Lower lobe of right lung (tissue), 2 donors: ENCODE results near the gene SMCHD1. TPM values are rescaled to one million over a fixed set of nuclear protein-coding genes. Genes with fewer than 3 reads are reported as not detected.

Experiments used
- ATAC-seq, 2 donors: fragments of 200-7000 bp; cut with Tn5 transposase; one replicate each; pipeline ENCODE4 v1.9.1; 2020 to 2022; ENCODE audit warnings: mild to moderate bottlenecking in 2 of 2, moderate library complexity in 2 of 2
- DNase-seq: peaks from one replicate; pipeline ENCODE4 v3.0.0-alpha.2; 2020
- H3K27ac ChIP-seq: fragments of 200-600 bp; one replicate; pipeline ENCODE4 v1.8.0; 2022
- H3K27me3 ChIP-seq: fragments of 200-600 bp; one replicate; pipeline ENCODE4 v1.8.0; 2022; ENCODE audit warnings: low read depth
- H3K36me3 ChIP-seq: fragments of 200-600 bp; one replicate; pipeline ENCODE4 v1.8.0; 2022; ENCODE audit warnings: mild to moderate bottlenecking
- H3K4me1 ChIP-seq: fragments of 200-600 bp; one replicate; pipeline ENCODE4 v1.8.0; 2022
- H3K4me3 ChIP-seq: fragments of 200-600 bp; one replicate; pipeline ENCODE4 v1.8.0; 2022; ENCODE audit warnings: mild to moderate bottlenecking
- H3K9me3 ChIP-seq: fragments of 200-600 bp; one replicate; pipeline ENCODE4 v1.8.0; 2022
- intact Hi-C: fragments of 100-400 bp; cut with DNase I; formaldehyde crosslinking; loops from one replicate; pipeline ENCODE4 v1.11.0; 2022
- total RNA-seq: library from RNA; stranded (reverse); fragmentation: NEBNext Ultra II Directional; extraction: Animal tissue kit (Norgen Biotek cat#: 25700); gene quantifications from one replicate; pipeline ENCODE4 v1.2.1, GENCODE V29; 2021
- TF ChIP-seq, protein P1 (sequence below): fragments of 200-600 bp; IDR thresholded peaks from one replicate; pipeline ENCODE4 v1.8.0; 2022; ENCODE audit warnings: antibody characterized with exemption, mild to moderate bottlenecking
- donor health status: DM: no; HTN: yes; CAD: no; lungs with severe emphysema.

SMCHD1 gene
- total RNA-seq, 1 donor from 2014 or later, result 55.9 TPM

DNA sequence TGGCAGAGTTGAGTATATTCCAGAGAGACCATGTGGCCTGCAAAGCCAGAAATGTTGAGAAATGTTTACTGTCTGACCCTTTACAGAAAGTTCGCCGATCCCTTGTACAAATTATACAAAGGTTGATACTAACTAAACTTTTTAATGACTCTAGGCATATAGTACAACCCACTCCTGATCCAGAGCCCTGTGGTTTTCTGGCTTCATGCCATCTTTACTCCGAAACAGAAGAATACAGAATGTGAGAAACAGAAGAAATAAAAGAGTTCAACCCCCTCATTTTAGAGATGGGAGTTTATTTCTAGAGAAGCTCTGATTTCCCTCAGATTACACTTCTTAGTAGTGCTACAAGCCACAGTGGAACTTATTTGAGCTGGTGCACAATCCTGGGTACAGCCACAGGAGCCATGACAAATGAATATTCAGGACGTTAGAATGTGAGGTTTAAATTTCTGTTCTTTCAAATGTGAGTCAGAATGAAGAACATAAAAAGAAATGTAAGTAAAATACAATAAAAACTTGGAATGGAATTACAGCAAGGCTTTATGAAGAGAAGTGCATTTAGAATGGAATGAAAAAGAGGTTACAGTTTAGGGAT lies 38.0 kb upstream of the SMCHD1 start:
- no peaks in the 10 kb centered on the region for H3K9me3 ChIP-seq
- TF ChIP-seq, protein P1, sequence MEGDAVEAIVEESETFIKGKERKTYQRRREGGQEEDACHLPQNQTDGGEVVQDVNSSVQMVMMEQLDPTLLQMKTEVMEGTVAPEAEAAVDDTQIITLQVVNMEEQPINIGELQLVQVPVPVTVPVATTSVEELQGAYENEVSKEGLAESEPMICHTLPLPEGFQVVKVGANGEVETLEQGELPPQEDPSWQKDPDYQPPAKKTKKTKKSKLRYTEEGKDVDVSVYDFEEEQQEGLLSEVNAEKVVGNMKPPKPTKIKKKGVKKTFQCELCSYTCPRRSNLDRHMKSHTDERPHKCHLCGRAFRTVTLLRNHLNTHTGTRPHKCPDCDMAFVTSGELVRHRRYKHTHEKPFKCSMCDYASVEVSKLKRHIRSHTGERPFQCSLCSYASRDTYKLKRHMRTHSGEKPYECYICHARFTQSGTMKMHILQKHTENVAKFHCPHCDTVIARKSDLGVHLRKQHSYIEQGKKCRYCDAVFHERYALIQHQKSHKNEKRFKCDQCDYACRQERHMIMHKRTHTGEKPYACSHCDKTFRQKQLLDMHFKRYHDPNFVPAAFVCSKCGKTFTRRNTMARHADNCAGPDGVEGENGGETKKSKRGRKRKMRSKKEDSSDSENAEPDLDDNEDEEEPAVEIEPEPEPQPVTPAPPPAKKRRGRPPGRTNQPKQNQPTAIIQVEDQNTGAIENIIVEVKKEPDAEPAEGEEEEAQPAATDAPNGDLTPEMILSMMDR, result no peak
- ATAC-seq, result no peak
- no peaks in the 10 kb centered on the region for H3K36me3 ChIP-seq
- intact Hi-C loops, result no loop called here
- no peaks in the 10 kb centered on the region for H3K27me3 ChIP-seq
- DNase-seq, result no peak
- H3K27ac ChIP-seq, result no peak overlapping the region
- H3K4me1 ChIP-seq, result no peaks in the 10 kb centered on the region
- H3K4me3 ChIP-seq, result no peak overlapping the region

DNA sequence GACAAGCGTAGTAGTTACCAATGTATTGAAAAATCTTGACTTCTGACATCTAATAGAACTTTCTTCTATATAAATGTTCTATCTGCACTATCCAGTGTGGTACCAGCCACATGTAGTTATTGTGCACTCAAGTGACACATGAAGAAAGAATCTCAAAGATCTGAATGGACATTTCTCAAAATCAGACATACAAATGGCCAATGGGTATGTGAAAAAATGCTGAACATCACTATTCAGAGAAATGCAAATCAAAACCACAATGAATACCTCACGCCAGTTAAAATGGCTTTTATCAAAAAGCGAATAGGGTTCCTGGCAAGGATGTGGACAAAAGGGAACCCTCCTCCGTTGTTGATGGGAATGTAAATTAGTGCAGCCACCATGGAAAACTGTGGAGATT lies 37.5 kb upstream of the SMCHD1 start:
- H3K27me3 ChIP-seq, result no peaks in the 10 kb centered on the region
- DNase-seq (no peak), ATAC-seq (no peak)
- TF ChIP-seq, protein P1, result no peak
- H3K4me1 ChIP-seq, result no peaks in the 10 kb centered on the region
- H3K4me3 ChIP-seq, result no peak overlapping the region
- H3K9me3 ChIP-seq, result no peaks in the 10 kb centered on the region
- no peaks in the 10 kb centered on the region for H3K36me3 ChIP-seq
- no peak overlapping the region for H3K27ac ChIP-seq
- intact Hi-C loops, result no loop called here

DNA sequence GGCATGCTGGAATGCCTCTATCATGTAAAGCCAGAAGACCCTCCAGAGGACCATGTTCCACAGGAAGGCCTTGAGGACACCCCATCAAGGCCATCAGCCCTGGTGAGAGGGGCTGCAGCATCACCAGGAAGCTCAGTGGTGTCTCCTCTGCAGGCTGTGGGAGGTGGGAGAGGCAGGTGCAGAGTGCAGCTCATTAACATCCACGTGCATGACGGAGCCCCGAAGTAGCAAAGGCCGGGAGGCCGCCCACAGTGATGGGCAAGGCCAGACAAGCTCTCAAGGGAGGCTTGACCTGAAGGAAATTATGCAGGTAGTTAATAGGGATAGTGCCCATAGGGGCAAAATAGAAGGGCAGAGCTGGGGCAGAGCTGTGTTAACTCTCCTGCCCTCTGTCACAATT lies 30.3 kb upstream of the SMCHD1 start:
- DNase-seq, result no peak
- ATAC-seq, result no peak
- H3K27me3 ChIP-seq, result no peaks in the 10 kb centered on the region
- no peaks in the 10 kb centered on the region for H3K36me3 ChIP-seq
- H3K27ac ChIP-seq, result no peak overlapping the region
- no peaks in the 10 kb centered on the region for H3K4me1 ChIP-seq
- TF ChIP-seq, protein P1, result no peak
- no peaks in the 10 kb centered on the region for H3K9me3 ChIP-seq
- H3K4me3 ChIP-seq, result no peak overlapping the region
- intact Hi-C loops, result no loop called here

DNA sequence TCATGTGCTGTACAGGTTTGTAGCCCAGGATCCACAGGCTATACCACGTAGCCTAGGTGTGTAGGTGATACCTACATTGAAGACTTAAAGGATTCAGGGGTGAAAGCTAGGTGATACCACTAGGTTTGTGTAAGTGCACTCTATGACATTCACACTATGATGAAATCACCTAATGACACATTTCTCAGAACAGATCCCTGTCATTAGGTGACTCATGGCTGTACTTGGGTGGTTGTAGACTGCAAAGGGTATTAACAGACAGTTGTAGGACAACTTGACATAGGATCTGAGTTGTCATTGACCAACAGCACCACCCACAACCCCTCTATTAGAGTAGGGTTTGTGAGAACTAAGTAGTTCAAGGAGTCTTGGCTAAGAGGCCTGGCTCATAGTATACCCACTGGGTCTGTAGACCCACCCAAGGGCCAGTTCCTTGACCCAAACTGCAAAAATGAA lies 27.7 kb upstream of the SMCHD1 start:
- TF ChIP-seq, protein P1, result no peak
- Histone ChIP-seq H3K27ac (no peak overlapping the region), H3K9me3 (no peaks in the 10 kb centered on the region), H3K27me3 (no peaks in the 10 kb centered on the region), H3K4me1 (no peaks in the 10 kb centered on the region), H3K4me3 (no peak overlapping the region), H3K36me3 (no peaks in the 10 kb centered on the region)
- intact Hi-C loops, result no loop called here
- DNase-seq (no peak), ATAC-seq (peak; percentile 35 to 67)

DNA sequence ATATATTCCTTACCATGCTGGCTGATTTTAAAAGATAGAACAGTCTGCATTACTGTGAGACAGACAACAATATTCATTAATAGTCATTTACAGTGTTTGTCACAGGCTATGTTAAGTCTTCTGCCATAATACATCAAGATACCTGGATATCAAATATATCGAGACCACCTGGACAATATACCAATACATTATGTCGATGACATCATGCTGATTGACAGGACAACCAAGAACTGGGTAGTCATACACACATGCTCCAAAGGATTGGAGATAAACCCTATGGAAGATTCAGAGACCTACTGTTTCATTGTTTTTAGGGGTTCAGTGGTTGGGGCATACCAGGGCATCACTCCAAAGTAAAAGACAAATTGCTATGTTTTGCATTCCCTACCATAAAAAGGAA lies 26.5 kb upstream of the SMCHD1 start:
- no peaks in the 10 kb centered on the region for H3K9me3 ChIP-seq
- DNase-seq (no peak), ATAC-seq (no peak)
- intact Hi-C loops, result no loop called here
- no peak overlapping the region for H3K27ac ChIP-seq
- no peaks in the 10 kb centered on the region for H3K36me3 ChIP-seq
- TF ChIP-seq, protein P1, result no peak
- no peaks in the 10 kb centered on the region for H3K27me3 ChIP-seq
- H3K4me3 ChIP-seq, result no peak overlapping the region
- no peaks in the 10 kb centered on the region for H3K4me1 ChIP-seq
